Ishikawa (cell line): ENCODE data around the gene ADM5.

Source experiments
- CEBPB ChIP-seq: IDR thresholded peaks from 2 replicates; pipeline ENCODE4 v1.6.1; 2012
- EP300 ChIP-seq: IDR thresholded peaks from 2 replicates; pipeline ENCODE4 v1.6.1; 2012; ENCODE audit warnings: borderline replicate concordance
- FOXM1 ChIP-seq: IDR thresholded peaks from 2 replicates; pipeline ENCODE4 v1.6.1; 2012; ENCODE audit warnings: low read depth, borderline replicate concordance
- MAX ChIP-seq: IDR thresholded peaks from 2 replicates; pipeline ENCODE4 v1.6.1; 2012
- RAD21 ChIP-seq: IDR thresholded peaks from 2 replicates; pipeline ENCODE4 v1.6.1; 2012; ENCODE audit warnings: low read depth
- REST ChIP-seq: IDR thresholded peaks from 2 replicates; pipeline ENCODE4 v1.6.1; 2012; ENCODE audit warnings: low read depth, mild to moderate bottlenecking
- TAF1 ChIP-seq: IDR thresholded peaks from 2 replicates; pipeline ENCODE4 v1.6.1; 2012; ENCODE audit warnings: low read depth, mild to moderate bottlenecking
- YY1 ChIP-seq: IDR thresholded peaks from 2 replicates; pipeline ENCODE4 v1.6.1; 2012; ENCODE audit warnings: low read depth
- ZBTB7A ChIP-seq: IDR thresholded peaks from 2 replicates; pipeline ENCODE4 v1.6.1; 2012; ENCODE audit warnings: low read depth

DNA sequence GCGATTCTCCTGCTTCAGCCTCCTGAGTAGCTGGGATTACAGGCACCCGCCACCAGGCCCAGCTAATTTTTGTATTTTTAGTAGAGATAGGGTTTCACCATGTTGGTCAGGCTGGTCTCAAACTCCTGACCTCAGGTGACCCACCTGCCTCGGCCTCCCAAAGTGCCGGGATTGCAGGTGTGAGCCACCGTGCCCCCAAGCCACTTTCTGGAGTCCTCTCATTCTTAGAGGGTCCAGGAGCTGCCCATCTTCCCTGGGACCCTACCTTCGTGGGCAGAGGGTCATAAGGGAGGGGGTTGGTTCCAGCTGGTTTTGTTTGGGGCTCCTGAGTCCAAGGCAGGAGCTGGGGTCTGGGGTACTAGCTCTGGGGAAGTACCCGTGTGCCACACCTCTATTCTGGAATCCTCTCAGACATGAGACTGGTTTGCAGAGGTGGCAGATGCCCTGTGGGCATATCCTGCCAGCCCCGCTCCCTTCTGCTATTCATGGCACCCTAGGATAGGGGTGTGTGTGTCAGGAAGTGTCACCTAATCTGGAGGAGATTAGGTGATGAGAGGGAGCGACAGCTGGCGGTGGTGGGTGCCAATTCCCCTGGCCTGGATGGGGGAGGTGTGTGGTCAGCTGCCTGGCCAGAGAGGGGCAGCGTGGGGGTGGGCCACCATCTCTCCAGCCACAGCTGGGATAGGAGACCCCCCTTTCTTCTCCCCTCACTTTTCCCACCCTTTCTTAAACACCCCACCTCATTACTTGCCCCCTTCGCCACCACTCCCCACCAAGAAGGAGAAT, 10.2 kb upstream of the ADM5 start:
- TF ChIP-seq TAF1, result no peak
- TF ChIP-seq CEBPB, result no peak
- TF ChIP-seq MAX, result no peak
- no peak for TF ChIP-seq EP300
- no peak for TF ChIP-seq YY1
- peak; percentile 52; the same call in 1 of the 2 replicates for TF ChIP-seq ZBTB7A
- TF ChIP-seq REST, result no peak
- no peak for TF ChIP-seq RAD21
- TF ChIP-seq FOXM1, result no peak
